SK-N-SH (cell line): Measurements from ENCODE around the gene SNAI1. TPM values are rescaled to one million over a fixed set of nuclear protein-coding genes. Genes with fewer than 3 reads are reported as not detected.

Experiments used
- CTCF ChIA-PET: fragments of 300-600, 350-600 bp; formaldehyde crosslinking; extraction: SDS; loops from one replicate; lab custom pipeline; 2021; lab: Yijun Ruan, JAX
- POLR2A ChIA-PET: fragments of 350-600 bp; sonication (Branson Sonifier 250); formaldehyde crosslinking; extraction: SDS; loops from one replicate; lab custom pipeline; 2020; ENCODE audit warnings: antibody characterized with exemption, inconsistent platforms; lab: Yijun Ruan, JAX
- DNase-seq: peaks from one replicate; pipeline ENCODE4 v3.0.0; 2012
- H2AFZ ChIP-seq: fragments of 200-600 bp; sonication (generic); 2 replicates; pipeline ENCODE4 v1.8.1; 2016; ENCODE audit warnings: antibody characterized with exemption, mild to moderate bottlenecking, low read depth
- H3F3A ChIP-seq: fragments of 200-600 bp; sonication (generic); replicated peaks from 2 replicates; pipeline ENCODE3; 2016; ENCODE audit warnings: antibody characterized with exemption, mild to moderate bottlenecking; ENCODE audit not compliant: insufficient read depth
- H3K27ac ChIP-seq, 2 experiments: fragments of 200-500 bp in 1 of 2; fragments of 200-600 bp in 1 of 2; sonication (Bioruptor generic) in 1 of 2; sonication (generic), shearing (Covaris generic) in 1 of 2; 2 replicates each; pipeline versions ENCODE4 v1.5.1 to v1.6.1; 2014 to 2016; ENCODE audit warnings: low read depth in 2 of 2, inconsistent platforms in 1 of 2, low read length in 1 of 2, mild to moderate bottlenecking in 1 of 2, mixed read lengths in 1 of 2
- H3K27me3 ChIP-seq: fragments of 200-600 bp; sonication (generic), shearing (Covaris generic); 2 replicates; pipeline ENCODE4 v1.6.1; 2016; ENCODE audit warnings: mixed run types; ENCODE audit not compliant: insufficient read depth
- H3K36me3 ChIP-seq, 2 experiments: fragments of 200-500 bp in 1 of 2; fragments of 200-600 bp in 1 of 2; sonication (Bioruptor generic) in 1 of 2; sonication (generic) in 1 of 2; replicated peaks in 1 of 2; 2 replicates each; pipeline versions ENCODE3 to v1.5.1; 2014 to 2016; ENCODE audit warnings: low read length in 1 of 2, mild to moderate bottlenecking in 1 of 2; ENCODE audit not compliant: insufficient read depth in 2 of 2, control insufficient read depth in 1 of 2
- H3K4me1 ChIP-seq, 2 experiments: fragments of 200-500 bp in 1 of 2; fragments of 200-600 bp in 1 of 2; sonication (Bioruptor generic) in 1 of 2; sonication (generic), shearing (Covaris generic) in 1 of 2; 2 replicates each; pipeline versions ENCODE4 v1.5.1 to v1.6.1; 2014 to 2016; ENCODE audit warnings: low read depth in 1 of 2, low read length in 1 of 2, mixed run types in 1 of 2; ENCODE audit not compliant: insufficient read depth in 2 of 2, control insufficient read depth in 1 of 2
- H3K4me2 ChIP-seq: fragments of 200-600 bp; sonication (generic), shearing (Covaris generic); 2 replicates; pipeline ENCODE4 v1.6.1; 2017; ENCODE audit warnings: mixed run types
- H3K4me3 ChIP-seq, 2 experiments: fragments of 200-500 bp in 1 of 2; fragments of 200-600 bp in 1 of 2; sonication (Bioruptor generic) in 1 of 2; sonication (generic), shearing (Covaris generic) in 1 of 2; 2 replicates each; pipeline versions ENCODE4 v1.5.1 to v1.8.1; 2014 to 2016; ENCODE audit warnings: low read depth in 2 of 2, inconsistent platforms in 1 of 2, low read length in 1 of 2, mild to moderate bottlenecking in 1 of 2, mixed read lengths in 1 of 2, moderate library complexity in 1 of 2
- H3K79me2 ChIP-seq: fragments of 200-600 bp; sonication (generic); 2 replicates; pipeline ENCODE4 v1.8.1; 2017; ENCODE audit warnings: mild to moderate bottlenecking; ENCODE audit not compliant: insufficient read depth
- H3K9ac ChIP-seq: fragments of 200-600 bp; sonication (generic); 2 replicates; pipeline ENCODE4 v1.6.1; 2017; ENCODE audit warnings: mixed run types
- H3K9me2 ChIP-seq: fragments of 200-600 bp; sonication (generic); 2 replicates; pipeline ENCODE4 v1.6.1; 2017; ENCODE audit warnings: mixed run types
- H3K9me3 ChIP-seq: fragments of 200-600 bp; sonication (generic); 2 replicates; pipeline ENCODE4 v1.6.1; 2017; ENCODE audit warnings: mixed run types, mild to moderate bottlenecking, moderate library complexity
- H4K20me1 ChIP-seq: fragments of 200-600 bp; sonication (generic); 2 replicates; pipeline ENCODE4 v1.6.1; 2017; ENCODE audit warnings: mild to moderate bottlenecking, mixed run types; ENCODE audit not compliant: insufficient read depth
- CTCF ChIP-seq: fragments of 200-600 bp; sonication (generic); IDR thresholded peaks from 2 replicates; pipeline ENCODE4 v1.6.1; 2017; ENCODE audit warnings: antibody characterized with exemption, mild to moderate bottlenecking, moderate library complexity
- ELF1 ChIP-seq: IDR thresholded peaks from 2 replicates; pipeline ENCODE4 v1.4.0; 2012
- EZH2phosphoT487 ChIP-seq: fragments of 200-600 bp; sonication (generic); IDR thresholded peaks from 2 replicates; pipeline ENCODE4 v1.6.1; 2017; ENCODE audit warnings: low read depth, mixed run types, mild to moderate bottlenecking, antibody characterized with exemption, moderate library complexity, borderline replicate concordance
- FOXJ3 ChIP-seq: sonication (generic); formaldehyde crosslinking; IDR thresholded peaks from 2 replicates; pipeline ENCODE4 v1.5.1; 2020; ENCODE audit warnings: mild to moderate bottlenecking, missing genetic modification reagents
- MAX ChIP-seq: IDR thresholded peaks from 2 replicates; pipeline ENCODE4 v1.4.0; 2012; ENCODE audit warnings: low read depth
- MEF2A ChIP-seq: IDR thresholded peaks from 2 replicates; pipeline ENCODE4 v1.4.0; 2012; ENCODE audit warnings: low read depth, borderline replicate concordance
- RCOR1 ChIP-seq: fragments of 150-350 bp; IDR thresholded peaks from 2 replicates; pipeline ENCODE4 v1.6.1; 2017; ENCODE audit warnings: antibody characterized with exemption, low read length
- RFX5 ChIP-seq: IDR thresholded peaks from 2 replicates; pipeline ENCODE4 v1.6.1; 2012; ENCODE audit warnings: mild to moderate bottlenecking, improper control_type of control experiment, low read length
- RXRA ChIP-seq: IDR thresholded peaks from 2 replicates; pipeline ENCODE4 v1.4.0; 2012; ENCODE audit warnings: low read depth, mild to moderate bottlenecking, borderline replicate concordance
- SIN3A ChIP-seq: IDR thresholded peaks from 2 replicates; pipeline ENCODE4 v1.6.1; 2012; ENCODE audit warnings: low read depth, mild to moderate bottlenecking, low read length, moderate library complexity, borderline replicate concordance
- SMC3 ChIP-seq: IDR thresholded peaks from 2 replicates; pipeline ENCODE4 v1.6.1; 2012; ENCODE audit warnings: low read depth, low read length, improper control_type of control experiment
- WGBS: methylation state at CpG from one replicate; pipeline ENCODE4 v1.1.6; 2017; ENCODE audit warnings: low lambda C conversion rate; 5-methylcytosine and 5-hydroxymethylcytosine counted together
- polyA plus RNA-seq, 3 experiments: library from polyadenylated mRNA; depleted of rRNA; stranded (reverse); fragments of >200 nt; gene quantifications; 2 replicates each; pipeline ENCODE4 v1.2.3, GENCODE V29; 2012
- TF ChIP-seq, protein P1 (sequence below): fragments of 150-350 bp; IDR thresholded peaks from 2 replicates; pipeline ENCODE4 v1.6.1; 2017; ENCODE audit warnings: antibody characterized with exemption, low read length, low read depth, borderline replicate concordance

SNAI1 gene
- polyA plus RNA-seq, 1 of the 3 experiments (the other 2 are of a cell fraction) = 6.2 TPM

- 57% methylated on average over 5 of the region's 5 CpGs for WGBS
These were observed 12.8 kb upstream of the SNAI1 start for GRCh38 chr20:49969946-49970345.

DNA sequence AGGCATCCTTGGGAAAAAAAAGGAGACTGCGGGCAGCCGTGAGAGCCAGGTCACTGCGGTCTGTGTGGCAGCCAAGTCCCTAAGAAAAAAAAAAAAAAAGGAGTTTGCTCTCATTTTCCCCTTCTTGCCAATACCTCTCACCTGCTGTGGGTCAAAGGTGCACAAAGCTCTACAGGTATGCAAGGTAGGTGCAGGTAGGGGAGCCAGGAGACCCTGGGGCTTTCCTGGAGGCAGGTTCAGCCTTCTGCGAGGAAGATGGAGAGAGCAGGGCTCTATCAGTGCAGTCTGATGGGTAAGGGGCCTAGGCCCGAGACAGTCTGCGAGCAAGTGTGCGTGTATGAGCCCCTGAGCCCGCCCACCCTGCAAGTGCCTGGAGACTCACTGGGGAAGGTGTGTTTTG, 12.3 kb upstream of the SNAI1 start:
- Histone ChIP-seq H3K79me2 (no peaks in the 10 kb centered on the region), H3K9me3 (no peaks in the 10 kb centered on the region), H3K27me3 (no peaks in the 10 kb centered on the region), H3F3A (peaks cover 5% of the 10 kb centered on the region), H3K4me3 (no peak overlapping the region), H2AFZ (no peak overlapping the region), H3K9me2 (no peaks in the 10 kb centered on the region), H3K36me3 (no peaks in the 10 kb centered on the region), H3K4me1 (no peaks in the 10 kb centered on the region; a peak in 1 of 4 replicates), H4K20me1 (no peaks in the 10 kb centered on the region), H3K27ac (no peak overlapping the region), H3K9ac (no peak overlapping the region), H3K4me2 (no peak overlapping the region)
- 87% methylated on average over 7 of the region's 8 CpGs for whole genome bisulfite sequencing
- TF ChIP-seq ELF1 = no peak
- TF ChIP-seq, protein P1, sequence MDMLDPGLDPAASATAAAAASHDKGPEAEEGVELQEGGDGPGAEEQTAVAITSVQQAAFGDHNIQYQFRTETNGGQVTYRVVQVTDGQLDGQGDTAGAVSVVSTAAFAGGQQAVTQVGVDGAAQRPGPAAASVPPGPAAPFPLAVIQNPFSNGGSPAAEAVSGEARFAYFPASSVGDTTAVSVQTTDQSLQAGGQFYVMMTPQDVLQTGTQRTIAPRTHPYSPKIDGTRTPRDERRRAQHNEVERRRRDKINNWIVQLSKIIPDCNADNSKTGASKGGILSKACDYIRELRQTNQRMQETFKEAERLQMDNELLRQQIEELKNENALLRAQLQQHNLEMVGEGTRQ = no peak
- no peak for TF ChIP-seq EZH2phosphoT487
- TF ChIP-seq RFX5 = no peak
- TF ChIP-seq MAX = no peak
- no peak for TF ChIP-seq RXRA
- TF ChIP-seq CTCF = no peak
- no peak for TF ChIP-seq MEF2A
- no peak for TF ChIP-seq SIN3A
- no peak for TF ChIP-seq RCOR1
- CTCF ChIA-PET = interaction anchor here (0.7 to 22.2 kb wide), 3 partner anchors 8 to 158 kb away, joined by 3 to 807 read pairs (median 17); no protein-coding TSS in a partner anchor
- DNase-seq = no peak
- POLR2A ChIA-PET = no interaction called here

More at GRCh38 chr20:49969946-49970345, 12.8 kb upstream of the SNAI1 start:
- H3K79me2 ChIP-seq = no peaks in the 10 kb centered on the region
- H3K27me3 ChIP-seq = no peaks in the 10 kb centered on the region
- H3K9me3 ChIP-seq = no peaks in the 10 kb centered on the region
- no peak overlapping the region for H3K4me3 ChIP-seq
- H3K4me2 ChIP-seq = no peak overlapping the region
- DNase-seq = no peak
- peaks cover 5% of the 10 kb centered on the region for H3F3A ChIP-seq
- H3K4me1 ChIP-seq = peaks cover 0 to 1% of the 10 kb centered on the region in 2 experiments; a peak in 1 of 4 replicates
- no peak overlapping the region for H3K27ac ChIP-seq
- H3K9me2 ChIP-seq = no peaks in the 10 kb centered on the region
- H4K20me1 ChIP-seq = no peaks in the 10 kb centered on the region
- H3K36me3 ChIP-seq = no peaks in the 10 kb centered on the region
- no peak overlapping the region for H3K9ac ChIP-seq
- H2AFZ ChIP-seq = no peak overlapping the region
- no peak for TF ChIP-seq FOXJ3 (CRISPR knock-in tag)
- no peak for TF ChIP-seq ELF1
- no peak for TF ChIP-seq SMC3
- POLR2A ChIA-PET = no interaction called here
- CTCF ChIA-PET = interaction anchor here (2.2 to 22.2 kb wide), 2 partner anchors 9 to 98 kb away, joined by 17 to 807 read pairs; no protein-coding TSS in a partner anchor
